Caco-2 (cell line): ENCODE measurements around the gene AWAT2. TPM values are rescaled to one million over a fixed set of nuclear protein-coding genes. Genes with fewer than 3 reads are reported as not detected.

Source experiments
- BruUV-seq: library from RNA; stranded (reverse); fragments of 400-500 nt; replicated peaks from 2 replicates; lab custom pipeline; 2021; lab: Mats Ljungman, UMichigan
- CTCF ChIA-PET: fragments of 300-600 bp; sonication (Branson Sonifier 250); formaldehyde crosslinking; loops from one replicate; lab custom pipeline; 2022; ENCODE audit warnings: antibody characterized with exemption; lab: Charles Lee
- POLR2A ChIA-PET: fragments of 300-600 bp; sonication (Branson Sonifier 250); formaldehyde crosslinking; loops from one replicate; lab custom pipeline; 2022; ENCODE audit warnings: antibody characterized with exemption; lab: Charles Lee
- DNase-seq, 2 experiments: peaks; one replicate each; pipeline versions ENCODE4 v3.0.0 to v3.0.0-alpha.2; 2020 to 2022
- H3K27me3 ChIP-seq: replicated peaks from 2 replicates; pipeline ENCODE4 v1.6.0; 2011; ENCODE audit warnings: low read length; ENCODE audit not compliant: control insufficient read depth, insufficient read depth
- H3K36me3 ChIP-seq: 2 replicates; pipeline ENCODE4 v1.5.1; 2011; ENCODE audit warnings: low read length; ENCODE audit not compliant: control insufficient read depth, insufficient read depth
- H3K4me1 ChIP-seq: fragments of 250-450 bp; sonication (Bioruptor Pico); 2 replicates; pipeline ENCODE4 v1.5.1; 2020; ENCODE audit warnings: mild to moderate bottlenecking
- H3K4me3 ChIP-seq: 2 replicates; pipeline ENCODE4 v1.5.1; 2011; ENCODE audit warnings: low read depth, mild to moderate bottlenecking, control low read depth, low read length
- H3K9me3 ChIP-seq: fragments of 250-450 bp; sonication (Bioruptor Pico); 2 replicates; pipeline ENCODE4 v1.5.1; 2020; ENCODE audit warnings: mild to moderate bottlenecking, moderate library complexity
- H3K27ac Mint-ChIP-seq: one replicate; pipeline ENCODE4 v1.8.0; 2022; ENCODE audit warnings: mixed read lengths; ENCODE audit not compliant: unreplicated experiment
- H3K27me3 Mint-ChIP-seq: one replicate; pipeline ENCODE4 v1.8.0; 2022; ENCODE audit warnings: mixed read lengths; ENCODE audit not compliant: insufficient read depth, unreplicated experiment
- H3K36me3 Mint-ChIP-seq: one replicate; pipeline ENCODE4 v1.8.0; 2022; ENCODE audit warnings: mild to moderate bottlenecking, mixed read lengths; ENCODE audit not compliant: insufficient read depth, unreplicated experiment
- H3K4me1 Mint-ChIP-seq: one replicate; pipeline ENCODE4 v1.8.0; 2022; ENCODE audit warnings: low read depth, mixed read lengths; ENCODE audit not compliant: unreplicated experiment
- H3K4me3 Mint-ChIP-seq: one replicate; pipeline ENCODE4 v1.8.0; 2022; ENCODE audit warnings: mild to moderate bottlenecking, moderate library complexity, mixed read lengths; ENCODE audit not compliant: unreplicated experiment
- H3K9me3 Mint-ChIP-seq: one replicate; pipeline ENCODE4 v1.8.0; 2022; ENCODE audit warnings: mixed read lengths; ENCODE audit not compliant: unreplicated experiment
- CTCF ChIP-seq, 2 experiments: fragments of 200-600 bp in 1 of 2; IDR thresholded peaks; 1 replicate in 1 of 2; 2 replicates in 1 of 2; pipeline versions ENCODE4 v1.5.1 to v1.8.0; 2011 to 2022; ENCODE audit warnings: antibody characterized with exemption in 1 of 2, control low read depth in 1 of 2, inconsistent platforms in 1 of 2, low read depth in 1 of 2, low read length in 1 of 2, mild to moderate bottlenecking in 1 of 2, moderate library complexity in 1 of 2; ENCODE audit not compliant: insufficient read depth in 1 of 2, severe bottlenecking in 1 of 2, unreplicated experiment in 1 of 2
- intact Hi-C: fragments of 100-400 bp; cut with micrococcal nuclease; formaldehyde crosslinking; loops from one replicate; pipeline ENCODE4 v1.10.0; 2022; ENCODE audit not compliant: unreplicated experiment
- microRNA-seq: library from miRNA; unstranded; fragments of <30 nt; microRNA quantifications from one replicate; pipeline ENCODE4 v1.2.0, GENCODE V29; 2022
- total RNA-seq: library from RNA; stranded (reverse); gene quantifications from 2 replicates; pipeline ENCODE4 v1.2.3, GENCODE V29; 2022

AWAT2 gene
- total RNA-seq, 1 experiment from 2014 or later: not detected

GRCh38 chrX:69995362-69996112 is 54.2 kb downstream of the AWAT2 start:
- DNase-seq: no peak
- Mint-ChIP-seq H3K27ac (no peak overlapping the region), H3K4me1 (no peaks in the 10 kb centered on the region), H3K36me3 (no peaks in the 10 kb centered on the region), H3K27me3 (no peaks in the 10 kb centered on the region), H3K9me3 (no peaks in the 10 kb centered on the region), H3K4me3 (no peak overlapping the region)
- BruUV-seq: no TSS peak
- ChIA-PET CTCF (no interaction called here), POLR2A (no interaction called here)
- no peak for TF ChIP-seq CTCF (IDR thresholded peaks at IDR 0.05; ENCODE audit: insufficient read depth in 1 of 2, low read depth in 1 of 2, low read length in 1 of 2, severe bottlenecking in 1 of 2, unreplicated experiment in 1 of 2)
- intact Hi-C loops: no loop called here
- H3K4me3 ChIP-seq: no peak overlapping the region
- no peaks in the 10 kb centered on the region for H3K4me1 ChIP-seq
- H3K27me3 ChIP-seq: no peaks in the 10 kb centered on the region
- H3K36me3 ChIP-seq: no peaks in the 10 kb centered on the region
- no peaks in the 10 kb centered on the region for H3K9me3 ChIP-seq

GRCh38 chrX:69993494-69993893 is 56.2 kb downstream of the AWAT2 start:
- Mint-ChIP-seq H3K36me3 (no peaks in the 10 kb centered on the region), H3K4me1 (no peaks in the 10 kb centered on the region), H3K9me3 (no peaks in the 10 kb centered on the region), H3K4me3 (no peak overlapping the region), H3K27me3 (no peaks in the 10 kb centered on the region), H3K27ac (no peak overlapping the region)
- POLR2A ChIA-PET: no interaction called here
- Histone ChIP-seq H3K36me3 (no peaks in the 10 kb centered on the region), H3K9me3 (no peaks in the 10 kb centered on the region), H3K4me3 (no peak overlapping the region), H3K27me3 (no peaks in the 10 kb centered on the region), H3K4me1 (no peaks in the 10 kb centered on the region)
- TF ChIP-seq CTCF (IDR thresholded peaks at IDR 0.05; ENCODE audit: insufficient read depth in 1 of 2, low read depth in 1 of 2, low read length in 1 of 2, severe bottlenecking in 1 of 2, unreplicated experiment in 1 of 2): no peak
- intact Hi-C loops: no loop called here
- DNase-seq: no peak
- CTCF ChIA-PET: no interaction called here
- no TSS peak for BruUV-seq

DNA sequence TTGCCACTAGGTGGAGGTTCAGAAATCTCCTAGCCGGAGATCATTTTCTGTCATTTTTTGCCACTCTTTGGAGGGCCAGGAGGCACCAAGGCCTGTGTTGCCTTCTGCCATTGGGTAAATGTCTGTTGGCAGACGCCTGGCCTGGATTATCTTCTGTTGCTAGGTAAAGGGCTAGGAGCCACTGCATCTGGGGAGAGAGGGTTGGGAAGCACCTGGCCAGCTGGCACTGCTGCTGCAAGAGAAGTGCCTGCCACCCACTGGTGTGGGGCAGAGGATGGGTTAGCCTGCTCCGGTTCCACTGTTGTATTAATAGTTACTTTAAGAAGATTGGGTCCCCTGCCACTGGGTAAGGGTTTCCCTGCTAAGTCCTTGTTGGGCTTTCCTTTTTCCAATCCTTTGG is 58.1 kb downstream of the AWAT2 start:
- CTCF ChIA-PET: no interaction called here
- Mint-ChIP-seq H3K4me1 (no peaks in the 10 kb centered on the region), H3K27me3 (no peaks in the 10 kb centered on the region), H3K4me3 (no peak overlapping the region), H3K36me3 (no peaks in the 10 kb centered on the region), H3K27ac (no peak overlapping the region), H3K9me3 (no peaks in the 10 kb centered on the region)
- H3K27me3 ChIP-seq: no peaks in the 10 kb centered on the region
- DNase-seq: no peak
- no peaks in the 10 kb centered on the region for H3K36me3 ChIP-seq
- no peaks in the 10 kb centered on the region for H3K9me3 ChIP-seq
- intact Hi-C loops: no loop called here
- no peaks in the 10 kb centered on the region for H3K4me1 ChIP-seq
- POLR2A ChIA-PET: no interaction called here
- no TSS peak for BruUV-seq
- no peak overlapping the region for H3K4me3 ChIP-seq
- TF ChIP-seq CTCF (IDR thresholded peaks at IDR 0.05; ENCODE audit: insufficient read depth in 1 of 2, low read depth in 1 of 2, low read length in 1 of 2, severe bottlenecking in 1 of 2, unreplicated experiment in 1 of 2): no peak

Small RNA genes lying within 50 kb of the gene (microRNA-seq; reads per million reads assigned to microRNA genes)
- gene MIR676: 1.1 reads per million

Other genes with a start within 250 kb of the AWAT2 start
- gene OTUD6A, start 12.5 kb upstream of the AWAT2 start, total RNA-seq: not detected in 2 replicates
- 41.6 and 44.7 TPM in 2 replicates for gene IGBP1, start 83.5 kb upstream of the AWAT2 start, total RNA-seq
- gene DGAT2L6, start 127.5 kb upstream of the AWAT2 start, total RNA-seq: not detected in 2 replicates
- gene AWAT1, start 184.7 kb upstream of the AWAT2 start, total RNA-seq: not detected in 2 replicates
- 0.18 TPM in 1 of 2 replicates, not detected in the other for gene P2RY4, start 210.3 kb upstream of the AWAT2 start, total RNA-seq
- gene ARR3, start 218.4 kb upstream of the AWAT2 start, total RNA-seq: not detected in 2 replicates
- gene RAB41, start 232.2 kb upstream of the AWAT2 start, total RNA-seq: not detected in 2 replicates
- gene PDZD11, start 240.0 kb upstream of the AWAT2 start, total RNA-seq: 44.4 and 45.0 TPM in 2 replicates
- gene KIF4A, start 240.2 kb upstream of the AWAT2 start, total RNA-seq: 36.9 and 39.6 TPM in 2 replicates